ENCODE data around the gene TIFAB. TPM values are rescaled to one million over a fixed set of nuclear protein-coding genes. Genes with fewer than 3 reads are reported as not detected.
A peak's percentile ranks its signal among the peaks of the same experiment; 100 is the strongest.

TIFAB gene
- total RNA-seq, 1 donor from 2014 or later, result 0.30 TPM

DNA sequence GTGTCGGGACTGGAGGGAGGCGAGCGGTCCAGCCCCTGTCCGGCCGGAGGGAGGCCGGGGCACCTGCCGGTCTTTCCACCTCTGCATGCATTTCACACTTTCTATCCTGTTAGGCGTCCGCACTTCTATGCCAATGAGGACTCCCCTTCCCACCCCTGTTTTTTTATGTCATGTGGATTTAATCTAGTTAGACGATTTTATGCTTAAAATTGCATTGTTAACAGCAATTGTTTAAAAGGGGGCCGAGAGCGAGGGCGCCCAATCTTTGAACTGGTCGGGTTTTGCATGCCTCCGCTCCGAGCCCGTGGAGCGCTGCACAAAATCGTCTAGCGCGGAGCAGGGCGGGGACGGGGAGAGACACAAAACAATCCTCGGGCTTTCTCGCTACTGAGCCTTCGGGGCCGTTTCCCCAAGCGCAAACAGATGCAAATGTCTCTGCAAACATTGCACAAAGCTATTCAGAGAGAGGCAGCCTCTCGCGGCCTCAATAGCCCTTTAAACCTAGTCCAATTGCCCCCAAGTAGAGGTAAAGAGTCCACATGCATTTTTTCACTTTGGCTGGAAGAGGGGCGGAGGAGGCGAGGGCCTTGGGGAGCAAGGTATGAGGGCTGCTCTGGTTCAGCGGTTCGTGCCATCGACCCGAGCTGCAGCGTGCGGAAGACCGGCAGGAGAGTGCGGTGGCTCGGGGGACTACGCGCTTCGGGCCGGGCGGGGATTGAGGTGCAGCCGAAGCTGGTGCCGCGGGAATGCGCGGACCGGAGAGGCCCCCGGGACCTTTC lies 37.5 kb upstream of the TIFAB start:
- ATAC-seq (no peak), DNase-seq (no peak)
- peaks cover 50% of the 10 kb centered on the region for H3K4me1 ChIP-seq
- no peaks in the 10 kb centered on the region for H3K9me3 ChIP-seq
- no peak overlapping the region for H3K27ac ChIP-seq
- peaks cover 71% of the 10 kb centered on the region for H3K27me3 ChIP-seq (ENCODE audit: low read depth)
- TF ChIP-seq CTCF (IDR thresholded peaks at IDR 0.05), result no peak
- H3K36me3 ChIP-seq, result no peaks in the 10 kb centered on the region
- intact Hi-C loops (cut with DNase I), result no loop called here
- H3K4me3 ChIP-seq, result peak overlapping the region; percentile 39

GRCh38 chr5:135488727-135489465 lies 36.7 kb upstream of the TIFAB start:
- no peaks in the 10 kb centered on the region for H3K9me3 ChIP-seq
- TF ChIP-seq CTCF (IDR thresholded peaks at IDR 0.05), result no peak
- ATAC-seq (peak in 1 of 2 donors; percentile 15), DNase-seq (no peak)
- H3K4me1 ChIP-seq, result peaks cover 49% of the 10 kb centered on the region
- H3K27me3 ChIP-seq (ENCODE audit: low read depth), result peaks cover 69% of the 10 kb centered on the region
- no peak overlapping the region for H3K27ac ChIP-seq
- H3K36me3 ChIP-seq, result no peaks in the 10 kb centered on the region
- intact Hi-C loops (cut with DNase I), result no loop called here
- peak overlapping the region; percentile 39 for H3K4me3 ChIP-seq

- intact Hi-C loops (cut with DNase I), result no loop called here
- H3K4me3 ChIP-seq, result no peak overlapping the region
- TF ChIP-seq CTCF (IDR thresholded peaks at IDR 0.05), result no peak
- H3K36me3 ChIP-seq, result no peaks in the 10 kb centered on the region
- DNase-seq (no peak), ATAC-seq (no peak)
- peaks cover 71% of the 10 kb centered on the region for H3K27me3 ChIP-seq (ENCODE audit: low read depth)
- H3K9me3 ChIP-seq, result no peaks in the 10 kb centered on the region
- H3K27ac ChIP-seq, result no peak overlapping the region
- H3K4me1 ChIP-seq, result peaks cover 40% of the 10 kb centered on the region
Measured at GRCh38 chr5:135487839-135488514, 35.8 kb upstream of the TIFAB start.

DNA sequence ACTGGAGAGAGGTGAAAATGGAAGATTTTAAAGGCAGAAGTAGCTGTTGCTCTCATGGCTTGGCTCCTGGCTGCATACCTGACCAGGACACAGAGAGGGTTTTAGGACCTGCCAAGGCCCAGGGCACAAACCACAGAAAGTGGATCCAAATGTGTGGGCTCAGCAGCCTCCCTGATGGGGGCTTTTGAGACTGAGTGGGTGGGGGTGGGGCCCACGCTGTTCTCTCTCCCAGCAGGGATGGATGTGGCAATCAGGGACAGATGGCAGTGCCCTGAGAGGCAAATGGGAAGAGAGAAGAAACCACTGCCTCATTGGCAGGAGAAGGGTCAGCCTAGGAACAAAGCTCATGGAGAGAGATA lies 34.9 kb upstream of the TIFAB start:
- ATAC-seq (no peak), DNase-seq (no peak)
- TF ChIP-seq CTCF (IDR thresholded peaks at IDR 0.05), result no peak
- Histone ChIP-seq H3K27me3 (ENCODE audit: low read depth) (peaks cover 75% of the 10 kb centered on the region), H3K9me3 (no peaks in the 10 kb centered on the region), H3K36me3 (no peaks in the 10 kb centered on the region), H3K4me1 (peaks cover 33% of the 10 kb centered on the region), H3K27ac (no peak overlapping the region), H3K4me3 (no peak overlapping the region)
- intact Hi-C loops (cut with DNase I), result no loop called here

DNA sequence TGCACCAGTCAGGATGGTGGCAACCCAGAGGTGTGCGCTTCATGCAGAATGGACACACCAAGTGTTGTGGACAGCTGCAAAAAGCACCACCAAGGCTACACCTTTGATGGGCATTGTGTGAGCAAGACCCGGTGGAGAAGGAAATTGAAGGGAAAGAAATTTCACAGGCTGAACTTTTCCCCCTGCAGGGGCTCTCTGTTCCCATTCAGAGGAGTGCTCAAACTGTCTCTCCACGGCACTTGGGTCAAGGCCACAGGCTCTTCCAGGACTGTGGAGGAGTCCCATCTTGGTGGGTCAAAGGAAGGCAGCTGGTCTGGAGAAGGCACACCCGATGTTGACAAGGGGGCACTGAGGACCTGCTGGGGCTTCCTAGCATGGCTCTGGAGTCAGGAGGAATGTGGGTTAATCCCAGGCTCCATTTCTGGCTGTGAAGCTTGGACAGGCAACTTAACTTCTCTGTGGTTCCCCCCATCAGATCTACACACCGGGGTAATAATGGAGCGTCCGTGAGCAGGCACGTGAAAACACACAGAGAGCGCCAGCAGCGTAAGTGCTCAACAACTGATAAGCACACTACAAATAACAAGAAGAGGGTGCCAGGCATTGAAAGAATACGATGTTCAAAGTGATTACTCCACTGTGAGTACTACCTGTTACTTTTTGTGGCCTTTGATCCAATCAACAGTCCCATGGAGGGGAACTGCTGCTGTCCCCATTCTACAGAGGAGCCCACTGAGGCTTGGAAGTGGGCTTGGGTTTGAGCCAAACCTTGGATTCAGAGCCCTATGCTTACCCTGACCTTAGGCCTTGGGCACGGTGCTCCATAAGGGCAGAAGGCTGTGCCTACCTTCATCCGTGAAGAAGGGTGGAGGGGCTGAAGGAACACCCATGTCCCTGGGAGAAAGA lies 34.2 kb upstream of the TIFAB start:
- H3K27me3 ChIP-seq (ENCODE audit: low read depth), result peaks cover 71% of the 10 kb centered on the region
- H3K4me1 ChIP-seq, result peaks cover 27% of the 10 kb centered on the region
- no peaks in the 10 kb centered on the region for H3K9me3 ChIP-seq
- H3K36me3 ChIP-seq, result no peaks in the 10 kb centered on the region
- ATAC-seq (peak in 1 of 2 donors; percentile 12), DNase-seq (no peak)
- H3K4me3 ChIP-seq, result no peak overlapping the region
- H3K27ac ChIP-seq, result no peak overlapping the region
- intact Hi-C loops (cut with DNase I), result no loop called here
- no peak for TF ChIP-seq CTCF (IDR thresholded peaks at IDR 0.05)

Data from lower lobe of right lung (tissue), 2 donors.